ENCODE measurements around the gene POGZ.
"Not testable (repeated sequence)": the region's sequence is repeated elsewhere in the genome, so short reads cannot be mapped to it uniquely, and the experiment has no call there.

Gene POGZ

DNA sequence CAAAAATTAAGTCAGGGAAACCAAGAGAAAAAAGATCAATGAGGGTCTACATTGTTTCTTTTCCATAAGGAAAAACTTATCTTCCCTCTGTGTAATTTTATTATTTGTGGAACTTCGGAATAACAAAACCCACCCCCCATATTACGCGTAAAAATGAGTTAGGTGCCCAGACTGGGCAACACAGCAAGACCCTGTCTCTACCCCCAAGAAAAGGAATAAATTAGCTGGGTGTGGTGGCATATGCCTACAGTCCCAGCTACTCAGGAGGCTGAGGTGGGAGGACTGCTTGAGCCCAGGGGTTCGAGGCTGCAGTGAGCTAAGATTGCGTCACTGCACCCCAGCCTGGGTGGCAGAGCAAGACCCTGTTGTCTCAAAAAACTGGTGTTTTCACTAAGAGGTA is 39.5 kb downstream of the POGZ start:
- DNase-seq (ENCODE audit: low spot score) = no peak

- DNase-seq (ENCODE audit: low spot score) = no peak
Measured at GRCh38 chr1:151418081-151418480, 41.2 kb downstream of the POGZ start.

GRCh38 chr1:151416231-151416630 is 43.1 kb downstream of the POGZ start:
- no peak for DNase-seq (ENCODE audit: low spot score)

GRCh38 chr1:151411884-151412283 is 47.4 kb downstream of the POGZ start:
- no peak for DNase-seq (ENCODE audit: low spot score)

GRCh38 chr1:151408891-151409290 is 50.4 kb downstream of the POGZ start:
- no peak for DNase-seq (ENCODE audit: low spot score)

GRCh38 chr1:151407304-151407703 is 52.0 kb downstream of the POGZ start:
- DNase-seq (ENCODE audit: low spot score) = no peak

DNA sequence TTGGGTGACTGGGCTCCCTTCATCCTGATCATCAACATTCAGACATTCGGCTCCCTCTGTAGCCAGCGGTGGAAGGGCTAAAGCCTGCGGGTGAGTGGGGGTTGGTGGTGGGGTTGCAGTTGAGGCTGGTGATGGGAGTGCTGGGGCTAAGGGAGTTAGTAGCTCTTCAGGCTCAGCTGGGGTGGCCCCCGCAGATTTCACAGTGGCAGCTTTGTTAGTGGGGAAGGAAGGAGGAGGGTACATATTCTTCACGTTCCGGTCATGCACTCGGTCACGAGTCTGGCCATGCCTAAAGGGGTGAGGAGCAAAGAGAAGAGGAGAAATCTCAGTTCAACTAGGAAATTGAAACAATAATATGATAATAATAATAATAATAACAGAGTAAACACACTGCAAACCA is 53.1 kb downstream of the POGZ start:
- no peak for DNase-seq (ENCODE audit: low spot score)

GRCh38 chr1:151405187-151405951 is 53.9 kb downstream of the POGZ start:
- no peak for DNase-seq (ENCODE audit: low spot score)

DNA sequence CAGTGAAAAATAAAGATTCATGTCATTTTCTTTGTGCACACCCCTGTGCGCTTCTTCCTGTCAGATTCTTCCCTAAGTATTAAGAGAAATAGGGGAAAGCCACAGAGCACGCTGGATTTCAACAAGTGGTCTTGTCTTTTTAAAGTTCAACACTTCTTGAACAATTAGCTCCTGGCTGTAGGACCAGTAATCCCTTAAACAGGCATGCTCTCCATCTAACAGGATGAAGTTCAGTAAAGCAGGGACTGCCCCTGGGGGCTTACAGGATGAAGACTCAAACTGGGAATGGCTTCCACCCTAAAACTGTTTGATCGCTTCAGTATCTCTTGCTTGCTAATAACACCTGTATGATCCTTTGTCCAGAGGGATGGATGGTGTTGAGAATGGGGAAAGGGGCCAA is 55.7 kb downstream of the POGZ start:
- DNase-seq (ENCODE audit: low spot score) = no peak

GRCh38 chr1:151402764-151403163 is 56.5 kb downstream of the POGZ start:
- no peak for DNase-seq (ENCODE audit: low spot score)

- no peak for DNase-seq (ENCODE audit: low spot score)
Measured at GRCh38 chr1:151401860-151402259, 57.4 kb downstream of the POGZ start.

DNA sequence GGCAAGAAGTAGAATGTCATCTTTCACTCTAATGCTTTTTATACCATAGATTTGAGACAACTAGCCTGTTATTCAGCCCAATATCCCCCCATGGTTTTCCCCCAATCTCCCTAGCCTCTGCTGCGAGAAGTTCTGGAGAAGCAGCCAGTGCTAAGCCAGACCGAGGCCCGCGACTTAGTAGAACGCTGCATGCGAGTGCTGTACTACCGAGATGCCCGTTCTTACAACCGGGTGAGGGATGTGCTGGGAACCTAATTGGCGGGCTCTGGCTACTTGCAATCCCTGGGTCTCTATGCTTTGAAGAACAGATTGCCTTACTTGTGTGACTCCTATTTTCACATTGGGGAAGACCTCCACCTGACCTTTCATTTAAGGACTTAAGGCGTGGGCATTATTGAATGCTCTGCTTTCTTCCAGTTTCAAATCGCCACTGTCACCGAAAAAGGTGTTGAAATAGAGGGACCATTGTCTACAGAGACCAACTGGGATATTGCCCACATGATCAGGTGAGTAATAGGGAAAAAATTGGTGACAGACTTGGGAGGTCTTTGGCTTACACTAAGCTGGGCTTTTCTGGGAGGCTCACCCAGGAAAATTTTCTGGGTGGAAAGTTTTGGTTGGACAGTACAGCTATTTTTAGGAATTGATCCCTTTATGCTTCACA is 58.0 kb downstream of the POGZ start:
- DNase-seq (ENCODE audit: low spot score) = no peak

DNA sequence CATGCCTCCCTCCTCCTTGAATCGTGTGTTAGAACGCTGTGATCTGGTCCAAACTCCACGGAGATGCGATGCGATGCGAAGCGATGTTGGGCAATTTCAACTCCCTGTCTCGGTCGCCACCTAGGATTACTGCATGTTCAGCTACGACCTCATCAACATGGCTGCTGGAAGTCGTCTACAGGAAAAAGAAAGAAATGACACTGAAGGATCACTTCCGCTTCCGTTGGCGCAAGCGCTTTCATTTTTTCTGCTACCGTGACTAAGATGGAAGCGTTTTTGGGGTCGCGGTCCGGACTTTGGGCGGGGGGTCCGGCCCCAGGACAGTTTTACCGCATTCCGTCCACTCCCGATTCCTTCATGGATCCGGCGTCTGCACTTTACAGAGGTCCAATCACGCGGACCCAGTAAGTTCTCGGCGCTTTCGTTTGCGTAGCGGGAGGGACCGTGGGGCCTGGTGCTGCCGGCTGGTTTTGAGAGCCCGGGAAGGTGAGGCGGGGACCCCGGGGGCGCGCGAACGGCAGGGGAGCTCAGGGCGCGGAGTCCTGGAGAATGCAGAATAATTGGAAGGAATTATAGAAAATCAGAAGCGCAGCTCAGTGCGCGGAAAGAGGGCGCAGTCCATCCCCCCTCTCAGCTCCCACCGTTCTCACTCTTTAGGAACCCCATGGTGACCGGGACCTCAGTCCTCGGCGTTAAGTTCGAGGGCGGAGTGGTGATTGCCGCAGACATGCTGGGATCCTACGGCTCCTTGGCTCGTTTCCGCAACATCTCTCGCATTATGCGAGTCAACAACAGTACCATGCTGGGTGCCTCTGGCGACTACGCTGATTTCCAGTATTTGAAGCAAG is 59.7 kb downstream of the POGZ start, which contains the start of gene PSMB4:
Gene PSMB4, plus strand, starts transcription at position 250 of the 848 bp plus-strand sequence. Its CDS starts 15 bp downstream, at position 265.
- DNase-seq (ENCODE audit: low spot score) = peak; percentile 69

- not testable (repeated sequence) for DNase-seq (ENCODE audit: low spot score)
Measured at GRCh38 chr1:151396265-151396664, 63.0 kb downstream of the POGZ start.

- no peak for DNase-seq (ENCODE audit: low spot score)
Measured at GRCh38 chr1:151393583-151393982, 65.7 kb downstream of the POGZ start.

- DNase-seq (ENCODE audit: low spot score) = no peak
Measured at GRCh38 chr1:151391079-151391563, 68.2 kb downstream of the POGZ start.

DNA sequence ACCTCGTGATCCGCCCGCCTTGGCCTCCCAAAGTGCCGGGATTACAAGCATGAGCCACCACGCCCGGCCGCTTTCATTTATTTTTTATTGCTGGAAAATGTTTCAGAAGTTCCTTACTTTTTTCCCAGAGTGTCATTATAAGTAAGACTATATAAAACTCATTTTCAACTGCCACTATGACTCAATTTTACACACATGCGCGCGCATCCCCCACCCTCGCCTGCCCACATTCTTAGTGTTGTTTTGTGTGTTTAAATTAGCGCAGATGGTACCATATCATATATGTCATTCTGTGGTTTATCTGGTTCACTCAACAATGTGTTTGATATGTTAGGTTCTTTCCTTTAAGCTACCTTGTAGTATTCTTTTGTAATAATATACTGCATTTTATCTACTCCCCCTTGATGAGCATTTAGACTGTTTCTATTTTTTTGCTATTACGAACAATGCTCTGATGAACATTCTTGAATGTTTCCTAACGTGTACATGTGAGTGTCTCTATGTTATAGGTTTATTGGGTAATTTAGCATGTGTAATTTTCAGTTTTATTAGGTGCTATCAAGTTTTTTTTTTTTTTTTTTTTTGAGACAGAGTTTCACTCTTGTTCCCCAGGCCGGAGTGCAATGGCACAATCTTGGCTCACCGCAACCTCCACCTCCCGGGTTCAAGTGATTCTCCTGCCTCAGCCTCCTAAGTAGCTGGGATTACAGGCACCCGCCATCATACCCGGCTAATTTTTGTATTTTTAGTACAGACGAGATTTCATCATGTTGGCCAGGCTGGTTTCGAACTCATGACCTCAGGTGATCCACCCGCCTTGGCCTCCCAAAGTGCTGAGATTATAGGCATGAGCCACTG is 68.8 kb downstream of the POGZ start:
- DNase-seq (ENCODE audit: low spot score) = not testable (repeated sequence)

GRCh38 chr1:151386002-151386401 is 73.3 kb downstream of the POGZ start:
- DNase-seq (ENCODE audit: low spot score) = no peak

DNA sequence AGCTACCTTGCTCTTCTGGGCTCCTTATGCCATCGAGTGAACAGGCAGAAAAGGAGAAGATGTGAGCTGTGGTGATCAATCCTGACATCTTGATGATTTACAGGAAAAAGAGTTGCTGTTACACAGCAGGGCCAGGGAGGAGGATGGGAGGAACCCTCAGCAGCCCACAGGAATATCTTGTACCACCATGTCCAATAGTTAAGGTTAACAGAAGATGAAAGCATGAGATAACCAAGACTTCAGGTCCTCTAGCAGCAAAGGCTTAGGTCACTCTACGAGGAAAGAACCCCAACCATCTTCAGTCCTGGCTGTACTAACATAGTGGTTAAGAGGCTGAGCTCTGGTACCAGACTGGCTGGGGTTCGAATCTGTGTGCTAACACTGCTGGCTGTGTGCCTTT is 74.7 kb downstream of the POGZ start:
- DNase-seq (ENCODE audit: low spot score) = no peak

GRCh38 chr1:151377150-151377884 is 82.0 kb downstream of the POGZ start:
- DNase-seq (ENCODE audit: low spot score) = no peak

- DNase-seq (ENCODE audit: low spot score) = no peak
Measured at GRCh38 chr1:151373196-151373595, 86.1 kb downstream of the POGZ start.

Measured in HuH-7.5 (cell line).